Neural progenitor cell (in vitro differentiated cells): ENCODE results near the gene SYMPK. TPM values are rescaled to one million over a fixed set of nuclear protein-coding genes. Genes with fewer than 3 reads are reported as not detected.

Experiments used
- DNase-seq: peaks from one replicate; pipeline ENCODE4 v3.0.0-alpha.2; 2016; ENCODE audit warnings: low spot score
- H2AFZ ChIP-seq: fragments of 200-600 bp; sonication (generic); replicated peaks from 2 replicates; pipeline ENCODE4 v1.6.1; 2016; ENCODE audit warnings: antibody characterized with exemption
- H3F3A ChIP-seq: fragments of 200-600 bp; sonication (generic); 2 replicates; pipeline ENCODE4 v1.6.1; 2016; ENCODE audit warnings: antibody characterized with exemption, low read depth
- H3K27ac ChIP-seq: fragments of 200-600 bp; sonication (generic); 2 replicates; pipeline ENCODE4 v1.5.1; 2016; ENCODE audit warnings: mild to moderate bottlenecking
- H3K27me3 ChIP-seq: fragments of 200-600 bp; sonication (generic); 2 replicates; pipeline ENCODE4 v1.6.1; 2016; ENCODE audit warnings: mild to moderate bottlenecking, moderate library complexity
- H3K36me3 ChIP-seq: fragments of 200-600 bp; sonication (generic); 2 replicates; pipeline ENCODE4 v1.5.1; 2016
- H3K4me1 ChIP-seq: fragments of 200-600 bp; sonication (generic); 2 replicates; pipeline ENCODE4 v1.6.1; 2016; ENCODE audit warnings: mixed run types
- H3K4me2 ChIP-seq: fragments of 200-600 bp; sonication (generic); 2 replicates; pipeline ENCODE4 v1.6.1; 2016
- H3K4me3 ChIP-seq: fragments of 200-600 bp; sonication (generic); 2 replicates; pipeline ENCODE4 v1.5.1; 2016
- H3K79me2 ChIP-seq: fragments of 200-600 bp; sonication (generic); 2 replicates; pipeline ENCODE4 v1.6.1; 2016; ENCODE audit warnings: low read depth
- H3K9ac ChIP-seq: fragments of 200-600 bp; sonication (generic); 2 replicates; pipeline ENCODE4 v1.6.1; 2016
- H3K9me3 ChIP-seq: fragments of 200-600 bp; sonication (generic); 2 replicates; pipeline ENCODE4 v1.5.1; 2016; ENCODE audit warnings: low read depth
- H4K20me1 ChIP-seq: fragments of 200-600 bp; sonication (generic); 2 replicates; pipeline ENCODE4 v1.6.1; 2016; ENCODE audit warnings: low read depth
- H3K27ac Mint-ChIP-seq: 3 replicates; pipeline ENCODE4 v1.8.0; 2021; ENCODE audit warnings: mixed read lengths
- H3K27me3 Mint-ChIP-seq: 2 replicates; pipeline ENCODE4 v1.8.0; 2022; ENCODE audit warnings: low read depth, mild to moderate bottlenecking, inconsistent platforms, moderate library complexity, mixed read lengths; ENCODE audit not compliant: insufficient read depth
- H3K36me3 Mint-ChIP-seq: 3 replicates; pipeline ENCODE4 v1.8.0; 2021; ENCODE audit warnings: mixed read lengths
- H3K4me1 Mint-ChIP-seq: 3 replicates; pipeline ENCODE4 v1.8.0; 2021; ENCODE audit warnings: mixed read lengths
- H3K4me3 Mint-ChIP-seq: 3 replicates; pipeline ENCODE4 v1.8.0; 2021; ENCODE audit warnings: mild to moderate bottlenecking, moderate library complexity, mixed read lengths
- H3K9me3 Mint-ChIP-seq: 3 replicates; pipeline ENCODE4 v1.8.0; 2020; ENCODE audit warnings: mixed read lengths
- EZH2 ChIP-seq: fragments of 200-600 bp; sonication (generic); IDR thresholded peaks from 2 replicates; pipeline ENCODE4 v1.6.1; 2017; ENCODE audit warnings: antibody characterized with exemption, mild to moderate bottlenecking, moderate library complexity
- EZH2phosphoT487 ChIP-seq: fragments of 200-600 bp; sonication (generic); IDR thresholded peaks from 2 replicates; pipeline ENCODE4 v1.6.1; 2017; ENCODE audit warnings: antibody characterized with exemption
- total RNA-seq: library from RNA; depleted of rRNA; stranded (reverse); fragments of >200 nt; gene quantifications from 2 replicates; pipeline ENCODE4 v1.2.3, GENCODE V29; 2015; ENCODE audit warnings: low replicate concordance
- TF ChIP-seq, protein P1 (sequence below): fragments of 200-600 bp; sonication (generic); IDR thresholded peaks from 2 replicates; pipeline ENCODE4 v1.5.1; 2017; ENCODE audit warnings: antibody characterized with exemption, mild to moderate bottlenecking

The SYMPK gene
- total RNA-seq, 1 donor from 2014 or later: 38.3 TPM

DNA sequence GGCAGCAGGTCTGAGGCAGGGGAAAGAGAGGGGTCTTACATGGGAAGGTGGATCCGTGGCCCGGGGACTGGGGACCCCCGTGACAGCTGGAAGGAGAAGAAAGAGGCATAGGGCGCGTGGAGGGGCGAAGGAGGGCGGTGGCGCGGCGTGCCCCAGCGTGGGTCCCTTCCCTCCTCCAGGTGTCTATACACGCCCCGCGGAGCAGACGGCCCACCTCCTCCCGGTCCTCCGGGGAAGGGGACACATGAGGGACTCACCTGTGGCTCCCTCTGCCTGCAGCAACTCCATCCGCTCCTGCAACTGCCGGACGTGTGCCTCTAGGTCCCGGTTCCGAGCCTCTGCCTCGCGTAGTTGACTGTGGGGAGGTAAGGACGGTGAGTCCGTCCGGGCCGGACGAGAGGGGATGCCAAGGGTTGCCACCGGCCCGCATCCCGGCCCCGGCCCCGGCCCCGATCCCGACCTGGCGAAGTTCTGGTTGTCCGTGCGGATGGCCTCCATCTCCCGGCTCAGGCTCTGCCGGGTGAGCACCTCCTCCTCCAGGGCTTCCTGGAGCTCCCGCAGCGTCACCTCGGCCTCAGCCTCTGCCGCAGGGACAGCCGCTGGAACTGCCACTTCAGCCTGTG is 91.5 kb downstream of the SYMPK start:
- peak overlapping the region; percentile 90 for H3K27ac Mint-ChIP-seq

DNA sequence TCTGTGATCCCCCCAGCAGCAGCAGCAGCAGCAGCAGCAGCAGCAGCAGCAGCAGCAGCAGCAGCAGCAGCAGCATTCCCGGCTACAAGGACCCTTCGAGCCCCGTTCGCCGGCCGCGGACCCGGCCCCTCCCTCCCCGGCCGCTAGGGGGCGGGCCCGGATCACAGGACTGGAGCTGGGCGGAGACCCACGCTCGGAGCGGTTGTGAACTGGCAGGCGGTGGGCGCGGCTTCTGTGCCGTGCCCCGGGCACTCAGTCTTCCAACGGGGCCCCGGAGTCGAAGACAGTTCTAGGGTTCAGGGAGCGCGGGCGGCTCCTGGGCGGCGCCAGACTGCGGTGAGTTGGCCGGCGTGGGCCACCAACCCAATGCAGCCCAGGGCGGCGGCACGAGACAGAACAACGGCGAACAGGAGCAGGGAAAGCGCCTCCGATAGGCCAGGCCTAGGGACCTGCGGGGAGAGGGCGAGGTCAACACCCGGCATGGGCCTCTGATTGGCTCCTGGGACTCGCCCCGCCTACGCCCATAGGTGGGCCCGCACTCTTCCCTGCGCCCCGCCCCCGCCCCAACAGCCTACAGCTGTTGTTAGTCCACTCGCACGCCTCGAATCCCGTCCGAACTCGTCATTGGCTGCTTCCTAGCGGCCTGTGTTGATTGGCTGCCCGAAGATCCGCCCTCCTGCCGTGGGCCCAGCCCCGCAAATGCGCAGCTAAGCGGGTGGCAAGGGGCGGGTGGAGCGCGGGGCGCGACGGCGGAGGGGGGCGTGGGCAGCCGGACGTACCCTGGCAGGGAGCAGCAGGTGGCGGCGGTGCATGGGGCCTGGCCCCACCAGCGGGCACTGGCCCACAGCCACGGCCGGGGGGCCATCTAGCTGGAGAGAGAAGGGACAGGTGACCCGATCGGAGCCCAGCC is 92.5 kb downstream of the SYMPK start:
- H3K79me2 ChIP-seq: peaks cover 25% of the 10 kb centered on the region
- Mint-ChIP-seq H3K36me3 (peaks cover 8% of the 10 kb centered on the region), H3K4me3 (peak overlapping the region; percentile 97), H3K4me1 (peaks cover 13% of the 10 kb centered on the region), H3K9me3 (no peaks in the 10 kb centered on the region), H3K27ac (peak overlapping the region; percentile 90), H3K27me3 (peaks cover 10% of the 10 kb centered on the region)
- H3K27me3 ChIP-seq: no peaks in the 10 kb centered on the region
- H3K9ac ChIP-seq: no peak overlapping the region
- H2AFZ ChIP-seq: peak overlapping the region; percentile 74
- H3K4me2 ChIP-seq: peak overlapping the region; percentile 96
- no peaks in the 10 kb centered on the region for H3K36me3 ChIP-seq
- H4K20me1 ChIP-seq: peaks cover 26% of the 10 kb centered on the region
- TF ChIP-seq, protein P1, sequence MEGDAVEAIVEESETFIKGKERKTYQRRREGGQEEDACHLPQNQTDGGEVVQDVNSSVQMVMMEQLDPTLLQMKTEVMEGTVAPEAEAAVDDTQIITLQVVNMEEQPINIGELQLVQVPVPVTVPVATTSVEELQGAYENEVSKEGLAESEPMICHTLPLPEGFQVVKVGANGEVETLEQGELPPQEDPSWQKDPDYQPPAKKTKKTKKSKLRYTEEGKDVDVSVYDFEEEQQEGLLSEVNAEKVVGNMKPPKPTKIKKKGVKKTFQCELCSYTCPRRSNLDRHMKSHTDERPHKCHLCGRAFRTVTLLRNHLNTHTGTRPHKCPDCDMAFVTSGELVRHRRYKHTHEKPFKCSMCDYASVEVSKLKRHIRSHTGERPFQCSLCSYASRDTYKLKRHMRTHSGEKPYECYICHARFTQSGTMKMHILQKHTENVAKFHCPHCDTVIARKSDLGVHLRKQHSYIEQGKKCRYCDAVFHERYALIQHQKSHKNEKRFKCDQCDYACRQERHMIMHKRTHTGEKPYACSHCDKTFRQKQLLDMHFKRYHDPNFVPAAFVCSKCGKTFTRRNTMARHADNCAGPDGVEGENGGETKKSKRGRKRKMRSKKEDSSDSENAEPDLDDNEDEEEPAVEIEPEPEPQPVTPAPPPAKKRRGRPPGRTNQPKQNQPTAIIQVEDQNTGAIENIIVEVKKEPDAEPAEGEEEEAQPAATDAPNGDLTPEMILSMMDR: peak; percentile 87
- no peak for TF ChIP-seq EZH2
- TF ChIP-seq EZH2phosphoT487: no peak
- peaks cover 15% of the 10 kb centered on the region for H3K4me1 ChIP-seq
- DNase-seq: peak; percentile 99
- no peaks in the 10 kb centered on the region for H3K9me3 ChIP-seq
- peaks cover 54% of the 10 kb centered on the region for H3F3A ChIP-seq
- peak overlapping the region; percentile 77 for H3K4me3 ChIP-seq
- peak overlapping the region; percentile 91 for H3K27ac ChIP-seq

More for the DNA sequence above, 91.5 kb downstream of the SYMPK start:
- H3K36me3 ChIP-seq: no peaks in the 10 kb centered on the region
- no peaks in the 10 kb centered on the region for H3K9me3 Mint-ChIP-seq
- H3K9me3 ChIP-seq: no peaks in the 10 kb centered on the region
- DNase-seq: no peak
- peak overlapping the region; percentile 79 for H3K4me3 Mint-ChIP-seq
- no peak overlapping the region for H2AFZ ChIP-seq
- peaks cover 13% of the 10 kb centered on the region for H3K4me1 ChIP-seq
- H3K9ac ChIP-seq: no peak overlapping the region
- no peak for TF ChIP-seq EZH2phosphoT487
- H3F3A ChIP-seq: peaks cover 56% of the 10 kb centered on the region
- peak overlapping the region; percentile 77 for H3K4me3 ChIP-seq
- peaks cover 23% of the 10 kb centered on the region for H4K20me1 ChIP-seq
- H3K79me2 ChIP-seq: peaks cover 23% of the 10 kb centered on the region
- H3K36me3 Mint-ChIP-seq: peaks cover 8% of the 10 kb centered on the region
- no peaks in the 10 kb centered on the region for H3K27me3 ChIP-seq
- H3K4me2 ChIP-seq: peak overlapping the region; percentile 78
- H3K27me3 Mint-ChIP-seq: peaks cover 11% of the 10 kb centered on the region
- no peak overlapping the region for H3K27ac ChIP-seq
- H3K4me1 Mint-ChIP-seq: peaks cover 10% of the 10 kb centered on the region

DNA sequence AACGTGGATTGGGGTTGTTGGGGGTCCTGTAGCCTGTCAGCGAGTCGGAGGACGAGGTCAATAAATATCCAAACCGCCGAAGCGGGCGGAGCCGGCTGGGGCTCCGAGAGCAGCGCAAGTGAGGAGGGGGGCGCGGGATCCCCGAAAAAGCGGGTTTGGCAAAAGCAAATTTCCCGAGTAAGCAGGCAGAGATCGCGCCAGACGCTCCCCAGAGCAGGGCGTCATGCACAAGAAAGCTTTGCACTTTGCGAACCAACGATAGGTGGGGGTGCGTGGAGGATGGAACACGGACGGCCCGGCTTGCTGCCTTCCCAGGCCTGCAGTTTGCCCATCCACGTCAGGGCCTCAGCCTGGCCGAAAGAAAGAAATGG is 93.1 kb downstream of the SYMPK start:
- peaks cover 10% of the 10 kb centered on the region for H3K27me3 Mint-ChIP-seq
- Histone ChIP-seq H2AFZ (no peak overlapping the region), H3K79me2 (peaks cover 25% of the 10 kb centered on the region), H4K20me1 (peaks cover 26% of the 10 kb centered on the region), H3K36me3 (no peaks in the 10 kb centered on the region), H3F3A (peaks cover 54% of the 10 kb centered on the region), H3K9ac (no peak overlapping the region), H3K9me3 (no peaks in the 10 kb centered on the region), H3K4me1 (peaks cover 21% of the 10 kb centered on the region), H3K4me3 (peak overlapping the region; percentile 77), H3K27me3 (no peaks in the 10 kb centered on the region), H3K4me2 (peak overlapping the region; percentile 96), H3K27ac (peak overlapping the region; percentile 86)
- TF ChIP-seq, protein P1: no peak
- TF ChIP-seq EZH2phosphoT487 (no peak), EZH2 (no peak)
- peak; percentile 73 for DNase-seq
- peak overlapping the region; percentile 97 for H3K27ac Mint-ChIP-seq
- H3K36me3 Mint-ChIP-seq: peaks cover 8% of the 10 kb centered on the region
- H3K4me3 Mint-ChIP-seq: peak overlapping the region; percentile 97
- no peaks in the 10 kb centered on the region for H3K9me3 Mint-ChIP-seq
- peaks cover 17% of the 10 kb centered on the region for H3K4me1 Mint-ChIP-seq
